HL-60 (cell line): ENCODE data around the gene GABPB2.

ENCODE experiments used
- GABPA ChIP-seq: IDR thresholded peaks from 2 replicates; pipeline ENCODE4 v1.6.1; 2012; ENCODE audit warnings: low read depth
- POLR2AphosphoS5 ChIP-seq: IDR thresholded peaks from 2 replicates; pipeline ENCODE4 v1.6.1; 2012; ENCODE audit warnings: low read depth
- SPI1 ChIP-seq: IDR thresholded peaks from 2 replicates; pipeline ENCODE4 v1.6.1; 2012; ENCODE audit warnings: low read depth, mild to moderate bottlenecking, borderline replicate concordance
- TF ChIP-seq, protein P1 (sequence below): IDR thresholded peaks from one replicate; pipeline ENCODE4 v1.5.1; 2011; ENCODE audit warnings: low read length, control low read depth, inconsistent platforms; ENCODE audit not compliant: insufficient read depth
- TF ChIP-seq, protein P2 (sequence below): IDR thresholded peaks from 2 replicates; pipeline ENCODE4 v1.6.1; 2012; ENCODE audit warnings: low read depth; ENCODE audit not compliant: insufficient replicate concordance

DNA sequence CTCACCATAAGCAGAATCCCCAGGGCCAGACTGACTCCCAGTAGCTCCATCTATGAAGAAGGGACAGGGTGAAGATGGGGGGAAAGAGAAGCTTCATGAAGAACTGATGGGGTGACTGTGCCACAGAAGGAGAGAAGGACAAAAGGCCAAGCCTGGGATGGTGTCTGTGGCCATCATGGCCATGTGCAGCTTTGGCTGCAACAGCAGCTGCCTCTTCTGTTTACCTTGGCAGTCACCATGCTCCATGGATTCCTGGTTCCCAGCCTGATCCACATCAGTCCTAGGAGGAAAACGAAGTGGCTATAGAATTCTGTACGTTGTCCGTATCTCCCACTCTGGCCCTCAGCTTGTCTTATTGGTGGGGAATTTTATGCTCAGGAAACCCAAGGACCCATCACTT, 63.8 kb downstream of the GABPB2 start:
- TF ChIP-seq POLR2AphosphoS5: no peak
- TF ChIP-seq, protein P1, sequence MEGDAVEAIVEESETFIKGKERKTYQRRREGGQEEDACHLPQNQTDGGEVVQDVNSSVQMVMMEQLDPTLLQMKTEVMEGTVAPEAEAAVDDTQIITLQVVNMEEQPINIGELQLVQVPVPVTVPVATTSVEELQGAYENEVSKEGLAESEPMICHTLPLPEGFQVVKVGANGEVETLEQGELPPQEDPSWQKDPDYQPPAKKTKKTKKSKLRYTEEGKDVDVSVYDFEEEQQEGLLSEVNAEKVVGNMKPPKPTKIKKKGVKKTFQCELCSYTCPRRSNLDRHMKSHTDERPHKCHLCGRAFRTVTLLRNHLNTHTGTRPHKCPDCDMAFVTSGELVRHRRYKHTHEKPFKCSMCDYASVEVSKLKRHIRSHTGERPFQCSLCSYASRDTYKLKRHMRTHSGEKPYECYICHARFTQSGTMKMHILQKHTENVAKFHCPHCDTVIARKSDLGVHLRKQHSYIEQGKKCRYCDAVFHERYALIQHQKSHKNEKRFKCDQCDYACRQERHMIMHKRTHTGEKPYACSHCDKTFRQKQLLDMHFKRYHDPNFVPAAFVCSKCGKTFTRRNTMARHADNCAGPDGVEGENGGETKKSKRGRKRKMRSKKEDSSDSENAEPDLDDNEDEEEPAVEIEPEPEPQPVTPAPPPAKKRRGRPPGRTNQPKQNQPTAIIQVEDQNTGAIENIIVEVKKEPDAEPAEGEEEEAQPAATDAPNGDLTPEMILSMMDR: no peak
- TF ChIP-seq, protein P2, sequence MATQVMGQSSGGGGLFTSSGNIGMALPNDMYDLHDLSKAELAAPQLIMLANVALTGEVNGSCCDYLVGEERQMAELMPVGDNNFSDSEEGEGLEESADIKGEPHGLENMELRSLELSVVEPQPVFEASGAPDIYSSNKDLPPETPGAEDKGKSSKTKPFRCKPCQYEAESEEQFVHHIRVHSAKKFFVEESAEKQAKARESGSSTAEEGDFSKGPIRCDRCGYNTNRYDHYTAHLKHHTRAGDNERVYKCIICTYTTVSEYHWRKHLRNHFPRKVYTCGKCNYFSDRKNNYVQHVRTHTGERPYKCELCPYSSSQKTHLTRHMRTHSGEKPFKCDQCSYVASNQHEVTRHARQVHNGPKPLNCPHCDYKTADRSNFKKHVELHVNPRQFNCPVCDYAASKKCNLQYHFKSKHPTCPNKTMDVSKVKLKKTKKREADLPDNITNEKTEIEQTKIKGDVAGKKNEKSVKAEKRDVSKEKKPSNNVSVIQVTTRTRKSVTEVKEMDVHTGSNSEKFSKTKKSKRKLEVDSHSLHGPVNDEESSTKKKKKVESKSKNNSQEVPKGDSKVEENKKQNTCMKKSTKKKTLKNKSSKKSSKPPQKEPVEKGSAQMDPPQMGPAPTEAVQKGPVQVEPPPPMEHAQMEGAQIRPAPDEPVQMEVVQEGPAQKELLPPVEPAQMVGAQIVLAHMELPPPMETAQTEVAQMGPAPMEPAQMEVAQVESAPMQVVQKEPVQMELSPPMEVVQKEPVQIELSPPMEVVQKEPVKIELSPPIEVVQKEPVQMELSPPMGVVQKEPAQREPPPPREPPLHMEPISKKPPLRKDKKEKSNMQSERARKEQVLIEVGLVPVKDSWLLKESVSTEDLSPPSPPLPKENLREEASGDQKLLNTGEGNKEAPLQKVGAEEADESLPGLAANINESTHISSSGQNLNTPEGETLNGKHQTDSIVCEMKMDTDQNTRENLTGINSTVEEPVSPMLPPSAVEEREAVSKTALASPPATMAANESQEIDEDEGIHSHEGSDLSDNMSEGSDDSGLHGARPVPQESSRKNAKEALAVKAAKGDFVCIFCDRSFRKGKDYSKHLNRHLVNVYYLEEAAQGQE: no peak
- TF ChIP-seq GABPA: no peak
- TF ChIP-seq SPI1: no peak
